SK-N-SH (cell line): Measurements from ENCODE around the gene HCST. TPM values are rescaled to one million over a fixed set of nuclear protein-coding genes. Genes with fewer than 3 reads are reported as not detected.

Experiments
- CTCF ChIA-PET: fragments of 300-600, 350-600 bp; formaldehyde crosslinking; extraction: SDS; loops from one replicate; lab custom pipeline; 2021; lab: Yijun Ruan, JAX
- POLR2A ChIA-PET: fragments of 350-600 bp; sonication (Branson Sonifier 250); formaldehyde crosslinking; extraction: SDS; loops from one replicate; lab custom pipeline; 2020; ENCODE audit warnings: antibody characterized with exemption, inconsistent platforms; lab: Yijun Ruan, JAX
- DNase-seq: peaks from one replicate; pipeline ENCODE4 v3.0.0; 2012
- H2AFZ ChIP-seq: fragments of 200-600 bp; sonication (generic); 2 replicates; pipeline ENCODE4 v1.8.1; 2016; ENCODE audit warnings: antibody characterized with exemption, mild to moderate bottlenecking, low read depth
- H3F3A ChIP-seq: fragments of 200-600 bp; sonication (generic); replicated peaks from 2 replicates; pipeline ENCODE3; 2016; ENCODE audit warnings: antibody characterized with exemption, mild to moderate bottlenecking; ENCODE audit not compliant: insufficient read depth
- H3K27ac ChIP-seq, 2 experiments: fragments of 200-500 bp in 1 of 2; fragments of 200-600 bp in 1 of 2; sonication (Bioruptor generic) in 1 of 2; sonication (generic), shearing (Covaris generic) in 1 of 2; 2 replicates each; pipeline versions ENCODE4 v1.5.1 to v1.6.1; 2014 to 2016; ENCODE audit warnings: low read depth in 2 of 2, inconsistent platforms in 1 of 2, low read length in 1 of 2, mild to moderate bottlenecking in 1 of 2, mixed read lengths in 1 of 2
- H3K27me3 ChIP-seq: fragments of 200-600 bp; sonication (generic), shearing (Covaris generic); 2 replicates; pipeline ENCODE4 v1.6.1; 2016; ENCODE audit warnings: mixed run types; ENCODE audit not compliant: insufficient read depth
- H3K36me3 ChIP-seq, 2 experiments: fragments of 200-500 bp in 1 of 2; fragments of 200-600 bp in 1 of 2; sonication (Bioruptor generic) in 1 of 2; sonication (generic) in 1 of 2; replicated peaks in 1 of 2; 2 replicates each; pipeline versions ENCODE3 to v1.5.1; 2014 to 2016; ENCODE audit warnings: low read length in 1 of 2, mild to moderate bottlenecking in 1 of 2; ENCODE audit not compliant: insufficient read depth in 2 of 2, control insufficient read depth in 1 of 2
- H3K4me1 ChIP-seq, 2 experiments: fragments of 200-500 bp in 1 of 2; fragments of 200-600 bp in 1 of 2; sonication (Bioruptor generic) in 1 of 2; sonication (generic), shearing (Covaris generic) in 1 of 2; 2 replicates each; pipeline versions ENCODE4 v1.5.1 to v1.6.1; 2014 to 2016; ENCODE audit warnings: low read depth in 1 of 2, low read length in 1 of 2, mixed run types in 1 of 2; ENCODE audit not compliant: insufficient read depth in 2 of 2, control insufficient read depth in 1 of 2
- H3K4me2 ChIP-seq: fragments of 200-600 bp; sonication (generic), shearing (Covaris generic); 2 replicates; pipeline ENCODE4 v1.6.1; 2017; ENCODE audit warnings: mixed run types
- H3K4me3 ChIP-seq, 2 experiments: fragments of 200-500 bp in 1 of 2; fragments of 200-600 bp in 1 of 2; sonication (Bioruptor generic) in 1 of 2; sonication (generic), shearing (Covaris generic) in 1 of 2; 2 replicates each; pipeline versions ENCODE4 v1.5.1 to v1.8.1; 2014 to 2016; ENCODE audit warnings: low read depth in 2 of 2, inconsistent platforms in 1 of 2, low read length in 1 of 2, mild to moderate bottlenecking in 1 of 2, mixed read lengths in 1 of 2, moderate library complexity in 1 of 2
- H3K79me2 ChIP-seq: fragments of 200-600 bp; sonication (generic); 2 replicates; pipeline ENCODE4 v1.8.1; 2017; ENCODE audit warnings: mild to moderate bottlenecking; ENCODE audit not compliant: insufficient read depth
- H3K9ac ChIP-seq: fragments of 200-600 bp; sonication (generic); 2 replicates; pipeline ENCODE4 v1.6.1; 2017; ENCODE audit warnings: mixed run types
- H3K9me2 ChIP-seq: fragments of 200-600 bp; sonication (generic); 2 replicates; pipeline ENCODE4 v1.6.1; 2017; ENCODE audit warnings: mixed run types
- H3K9me3 ChIP-seq: fragments of 200-600 bp; sonication (generic); 2 replicates; pipeline ENCODE4 v1.6.1; 2017; ENCODE audit warnings: mixed run types, mild to moderate bottlenecking, moderate library complexity
- H4K20me1 ChIP-seq: fragments of 200-600 bp; sonication (generic); 2 replicates; pipeline ENCODE4 v1.6.1; 2017; ENCODE audit warnings: mild to moderate bottlenecking, mixed run types; ENCODE audit not compliant: insufficient read depth
- CHD2 ChIP-seq: fragments of 150-350 bp; IDR thresholded peaks from 2 replicates; pipeline ENCODE4 v1.6.1; 2018; ENCODE audit warnings: low read length; ENCODE audit not compliant: partially characterized antibody
- CTCF ChIP-seq: fragments of 200-600 bp; sonication (generic); IDR thresholded peaks from 2 replicates; pipeline ENCODE4 v1.6.1; 2017; ENCODE audit warnings: antibody characterized with exemption, mild to moderate bottlenecking, moderate library complexity
- ELF1 ChIP-seq: IDR thresholded peaks from 2 replicates; pipeline ENCODE4 v1.4.0; 2012
- FOXJ3 ChIP-seq: sonication (generic); formaldehyde crosslinking; IDR thresholded peaks from 2 replicates; pipeline ENCODE4 v1.5.1; 2020; ENCODE audit warnings: mild to moderate bottlenecking, missing genetic modification reagents
- GABPA ChIP-seq: IDR thresholded peaks from 2 replicates; pipeline ENCODE4 v1.4.0; 2012; ENCODE audit warnings: low read depth, mild to moderate bottlenecking
- GATA2 ChIP-seq: sonication (generic); formaldehyde crosslinking; IDR thresholded peaks from 2 replicates; pipeline ENCODE4 v1.5.0; 2020; ENCODE audit warnings: mild to moderate bottlenecking, missing genetic modification reagents
- JUND ChIP-seq: IDR thresholded peaks from 2 replicates; pipeline ENCODE4 v1.4.0; 2012
- MAX ChIP-seq: IDR thresholded peaks from 2 replicates; pipeline ENCODE4 v1.4.0; 2012; ENCODE audit warnings: low read depth
- MEF2A ChIP-seq: IDR thresholded peaks from 2 replicates; pipeline ENCODE4 v1.4.0; 2012; ENCODE audit warnings: low read depth, borderline replicate concordance
- NFIC ChIP-seq: IDR thresholded peaks from 2 replicates; pipeline ENCODE4 v1.4.0; 2012; ENCODE audit warnings: borderline replicate concordance
- NRF1 ChIP-seq: IDR thresholded peaks from 2 replicates; pipeline ENCODE4 v1.6.1; 2012; ENCODE audit warnings: low read depth, mild to moderate bottlenecking, low read length
- PBX3 ChIP-seq: IDR thresholded peaks from 2 replicates; pipeline ENCODE4; 2012
- RCOR1 ChIP-seq: fragments of 150-350 bp; IDR thresholded peaks from 2 replicates; pipeline ENCODE4 v1.6.1; 2017; ENCODE audit warnings: antibody characterized with exemption, low read length
- RXRA ChIP-seq: IDR thresholded peaks from 2 replicates; pipeline ENCODE4 v1.4.0; 2012; ENCODE audit warnings: low read depth, mild to moderate bottlenecking, borderline replicate concordance
- SIN3A ChIP-seq: IDR thresholded peaks from 2 replicates; pipeline ENCODE4 v1.6.1; 2012; ENCODE audit warnings: low read depth, mild to moderate bottlenecking, low read length, moderate library complexity, borderline replicate concordance
- SMC3 ChIP-seq: IDR thresholded peaks from 2 replicates; pipeline ENCODE4 v1.6.1; 2012; ENCODE audit warnings: low read depth, low read length, improper control_type of control experiment
- TAF1 ChIP-seq: IDR thresholded peaks from 2 replicates; pipeline ENCODE4 v1.6.1; 2012; ENCODE audit warnings: low read depth, mild to moderate bottlenecking, low read length, moderate library complexity, borderline replicate concordance
- TCF12 ChIP-seq: IDR thresholded peaks from 2 replicates; pipeline ENCODE4 v1.4.0; 2012
- USF1 ChIP-seq: IDR thresholded peaks from 2 replicates; pipeline ENCODE4 v1.4.0; 2012; ENCODE audit warnings: low read depth, borderline replicate concordance
- USF2 ChIP-seq: fragments of 150-350 bp; IDR thresholded peaks from 2 replicates; pipeline ENCODE4 v1.6.1; 2017; ENCODE audit warnings: antibody characterized with exemption, low read length, low read depth, borderline replicate concordance
- ZBTB33 ChIP-seq: IDR thresholded peaks from 2 replicates; pipeline ENCODE4 v1.4.0; 2012; ENCODE audit warnings: low read depth, borderline replicate concordance
- WGBS: methylation state at CpG from one replicate; pipeline ENCODE4 v1.1.6; 2017; ENCODE audit warnings: low lambda C conversion rate; 5-methylcytosine and 5-hydroxymethylcytosine counted together
- polyA plus RNA-seq, 3 experiments: library from polyadenylated mRNA; depleted of rRNA; stranded (reverse); fragments of >200 nt; gene quantifications; 2 replicates each; pipeline ENCODE4 v1.2.3, GENCODE V29; 2012

Gene HCST
- polyA plus RNA-seq, 1 of the 3 experiments (the other 2 are of a cell fraction) = 0.59 TPM

- Histone ChIP-seq H3K9me2 (no peaks in the 10 kb centered on the region), H3K79me2 (no peaks in the 10 kb centered on the region), H3F3A (no peaks in the 10 kb centered on the region), H4K20me1 (no peaks in the 10 kb centered on the region), H3K4me3 (no peak overlapping the region), H3K4me1 (no peaks in the 10 kb centered on the region; a peak in 1 of 4 replicates), H2AFZ (no peak overlapping the region), H3K27me3 (no peaks in the 10 kb centered on the region), H3K9ac (no peak overlapping the region)
- DNase-seq = no peak
- WGBS = 84% methylated on average over 9 of the region's 14 CpGs
- no peak for TF ChIP-seq SIN3A
- TF ChIP-seq TAF1 = no peak
- no peak for TF ChIP-seq RCOR1
- TF ChIP-seq ZBTB33 = no peak
- no peak for TF ChIP-seq USF2
- no peak for TF ChIP-seq USF1
- no peak for TF ChIP-seq FOXJ3 (CRISPR knock-in tag)
- no peak for TF ChIP-seq NFIC
- no peak for TF ChIP-seq GABPA
- no peak for TF ChIP-seq RXRA
- TF ChIP-seq CHD2 = no peak
- TF ChIP-seq MEF2A = no peak
- no peak for TF ChIP-seq MAX
- TF ChIP-seq TCF12 = no peak
- no peak for TF ChIP-seq GATA2 (CRISPR knock-in tag)
- TF ChIP-seq, all 33 proteins: peak for 0
- H3K4me2 ChIP-seq = no peak overlapping the region
- ChIA-PET CTCF (no interaction called here), POLR2A (no interaction called here)
- H3K9me3 ChIP-seq = no peaks in the 10 kb centered on the region
- H3K27ac ChIP-seq = no peak overlapping the region
- H3K36me3 ChIP-seq = no peaks in the 10 kb centered on the region
Measured at GRCh38 chr19:35862528-35862927, 39.8 kb upstream of the HCST start.

GRCh38 chr19:35863018-35863417 lies 39.3 kb upstream of the HCST start:
- H3K27ac ChIP-seq = no peak overlapping the region
- H3K9me2 ChIP-seq = no peaks in the 10 kb centered on the region
- DNase-seq = no peak
- H3K4me1 ChIP-seq = peaks cover 0 to 5% of the 10 kb centered on the region in 2 experiments; a peak in 1 of 4 replicates
- H3K79me2 ChIP-seq = no peaks in the 10 kb centered on the region
- no peaks in the 10 kb centered on the region for H4K20me1 ChIP-seq
- H3K4me3 ChIP-seq = no peak overlapping the region
- 69% methylated on average over 5 of the region's 5 CpGs for WGBS
- ChIA-PET CTCF (no interaction called here), POLR2A (no interaction called here)
- no peak overlapping the region for H2AFZ ChIP-seq
- no peak overlapping the region for H3K4me2 ChIP-seq
- no peaks in the 10 kb centered on the region for H3F3A ChIP-seq
- no peak overlapping the region for H3K9ac ChIP-seq
- no peaks in the 10 kb centered on the region for H3K36me3 ChIP-seq
- H3K9me3 ChIP-seq = no peaks in the 10 kb centered on the region
- no peaks in the 10 kb centered on the region for H3K27me3 ChIP-seq
- TF ChIP-seq SMC3 = no peak
- TF ChIP-seq ZBTB33 = no peak
- no peak for TF ChIP-seq NRF1
- no peak for TF ChIP-seq JUND
- TF ChIP-seq ELF1 = no peak
- TF ChIP-seq CTCF = no peak
- TF ChIP-seq PBX3 = no peak
- no peak for TF ChIP-seq CHD2
